IMR-90 (cell line): ENCODE results near the gene PBX3. TPM values are rescaled to one million over a fixed set of nuclear protein-coding genes. Genes with fewer than 3 reads are reported as not detected.

Source experiments
- ATAC-seq: fragments of 200-7000 bp; cut with Tn5 transposase; 2 replicates; pipeline ENCODE4 v1.9.1; 2020; ENCODE audit warnings: low read depth, mild to moderate bottlenecking, moderate library complexity
- BruUV-seq: library from RNA; stranded (reverse); fragments of 400-500 nt; replicated peaks from 2 replicates; lab custom pipeline; 2021; lab: Mats Ljungman, UMichigan
- CTCF ChIA-PET: fragments of 300-600 bp; formaldehyde crosslinking; extraction: SDS; loops from one replicate; lab custom pipeline; 2021; ENCODE audit warnings: antibody characterized with exemption; lab: Yijun Ruan, JAX
- POLR2A ChIA-PET: fragments of 300-600 bp; sonication (Branson Sonifier 250); formaldehyde crosslinking; loops from one replicate; lab custom pipeline; 2022; ENCODE audit warnings: antibody characterized with exemption; ENCODE audit not compliant: unreplicated experiment; lab: Charles Lee
- DNase-seq: peaks from one replicate; pipeline ENCODE4 v3.0.0; 2013
- H2AFZ ChIP-seq: replicated peaks from 2 replicates; pipeline ENCODE3; 2013; ENCODE audit warnings: low read length, mild to moderate bottlenecking; ENCODE audit not compliant: poor library complexity
- H2AK5ac ChIP-seq: 2 replicates; pipeline ENCODE4 v1.6.1; 2013; ENCODE audit warnings: low read depth, low read length, inconsistent platforms
- H2AK9ac ChIP-seq: replicated peaks from 2 replicates; pipeline ENCODE3; 2013; ENCODE audit warnings: mild to moderate bottlenecking, low read depth, low read length, moderate library complexity; ENCODE audit not compliant: poor library complexity
- H2BK120ac ChIP-seq: 2 replicates; pipeline ENCODE4 v1.6.1; 2013; ENCODE audit warnings: low read depth, low read length, inconsistent platforms
- H2BK15ac ChIP-seq: 3 replicates; pipeline ENCODE4 v1.6.1; 2013; ENCODE audit warnings: low read depth, low read length, inconsistent platforms
- H2BK20ac ChIP-seq: 2 replicates; pipeline ENCODE4 v1.6.1; 2013; ENCODE audit warnings: low read depth, mild to moderate bottlenecking, inconsistent platforms, low read length, moderate library complexity
- H2BK5ac ChIP-seq: 2 replicates; pipeline ENCODE4 v1.6.1; 2013; ENCODE audit warnings: mild to moderate bottlenecking, low read depth, low read length, inconsistent platforms; ENCODE audit not compliant: poor library complexity, severe bottlenecking
- H3K14ac ChIP-seq: replicated peaks from 2 replicates; pipeline ENCODE4 v1.6.1; 2013; ENCODE audit warnings: low read depth, low read length, inconsistent platforms
- H3K18ac ChIP-seq: 2 replicates; pipeline ENCODE4 v1.6.1; 2013; ENCODE audit warnings: low read depth, low read length, control low read depth
- H3K23ac ChIP-seq: 2 replicates; pipeline ENCODE4 v1.6.1; 2013; ENCODE audit warnings: low read depth, low read length, inconsistent platforms
- H3K27ac ChIP-seq: 2 replicates; pipeline ENCODE4 v1.5.1; 2013; ENCODE audit warnings: mild to moderate bottlenecking, control low read depth, low read length; ENCODE audit not compliant: insufficient read depth
- H3K27me3 ChIP-seq: 2 replicates; pipeline ENCODE4 v1.6.1; 2013; ENCODE audit warnings: low read length; ENCODE audit not compliant: control insufficient read depth, insufficient read depth
- H3K36me3 ChIP-seq: 2 replicates; pipeline ENCODE4 v1.6.1; 2013; ENCODE audit warnings: low read length, mixed read lengths; ENCODE audit not compliant: control insufficient read depth, insufficient read depth
- H3K4ac ChIP-seq: 2 replicates; pipeline ENCODE4 v1.6.1; 2013; ENCODE audit warnings: low read depth, low read length, inconsistent platforms
- H3K4me1 ChIP-seq: 2 replicates; pipeline ENCODE4 v1.6.1; 2013; ENCODE audit warnings: low read length, mixed read lengths; ENCODE audit not compliant: control insufficient read depth, insufficient read depth
- H3K4me2 ChIP-seq: 2 replicates; pipeline ENCODE4 v1.6.1; 2013; ENCODE audit warnings: low read depth, mild to moderate bottlenecking, control low read depth, low read length, moderate library complexity
- H3K4me3 ChIP-seq: 2 replicates; pipeline ENCODE4 v1.5.1; 2013; ENCODE audit warnings: low read depth, mild to moderate bottlenecking, control low read depth, low read length, moderate library complexity; ENCODE audit not compliant: insufficient read depth
- H3K56ac ChIP-seq: 2 replicates; pipeline ENCODE4 v1.6.1; 2013; ENCODE audit warnings: low read length, inconsistent platforms; ENCODE audit not compliant: insufficient read depth; ENCODE audit errors: extremely low read depth
- H3K79me1 ChIP-seq, 2 experiments: 2 replicates each; pipeline ENCODE4 v1.6.1; 2013; ENCODE audit warnings: low read length in 2 of 2, inconsistent platforms in 1 of 2, low read depth in 1 of 2
- H3K9ac ChIP-seq: 2 replicates; pipeline ENCODE4 v1.6.1; 2013; ENCODE audit warnings: low read depth, low read length, control low read depth
- H3K9me1 ChIP-seq: 2 replicates; pipeline ENCODE4 v1.6.1; 2013; ENCODE audit warnings: low read length, inconsistent platforms; ENCODE audit not compliant: insufficient read depth
- H3K9me3 ChIP-seq: 2 replicates; pipeline ENCODE4 v1.6.1; 2013; ENCODE audit warnings: low read length; ENCODE audit not compliant: control insufficient read depth, insufficient read depth
- H4K20me1 ChIP-seq: 2 replicates; pipeline ENCODE4 v1.6.1; 2013; ENCODE audit warnings: low read length, inconsistent platforms; ENCODE audit not compliant: insufficient read depth
- H4K5ac ChIP-seq: 2 replicates; pipeline ENCODE4 v1.6.1; 2013; ENCODE audit warnings: mild to moderate bottlenecking, low read depth, low read length, control low read depth
- H4K8ac ChIP-seq, 2 experiments: 2 replicates each; pipeline ENCODE4 v1.6.1; 2013; ENCODE audit warnings: low read depth in 2 of 2, low read length in 2 of 2, control low read depth in 1 of 2, inconsistent platforms in 1 of 2
- H4K91ac ChIP-seq: 2 replicates; pipeline ENCODE4 v1.6.1; 2013; ENCODE audit warnings: low read depth, low read length, inconsistent platforms; ENCODE audit not compliant: insufficient read depth
- BHLHE40 ChIP-seq: fragments of 150-350 bp; IDR thresholded peaks from 2 replicates; pipeline ENCODE4 v1.6.1; 2016; ENCODE audit warnings: mild to moderate bottlenecking, low read depth, low read length
- CHD1 ChIP-seq: IDR thresholded peaks from 2 replicates; pipeline ENCODE4 v1.6.1; 2012; ENCODE audit warnings: low read depth, low read length, improper control_type of control experiment
- FOS ChIP-seq: fragments of 150-350 bp; IDR thresholded peaks from 2 replicates; pipeline ENCODE4 v1.6.1; 2016; ENCODE audit warnings: low read depth, low read length
- MAZ ChIP-seq: IDR thresholded peaks from 2 replicates; pipeline ENCODE4 v1.6.1; 2012; ENCODE audit warnings: low read depth, mild to moderate bottlenecking, low read length, improper control_type of control experiment, moderate library complexity, borderline replicate concordance
- POLR2A ChIP-seq: IDR thresholded peaks from 2 replicates; pipeline ENCODE4 v1.6.1; 2012; ENCODE audit warnings: mild to moderate bottlenecking, low read depth, low read length
- RAD21 ChIP-seq: IDR thresholded peaks from 2 replicates; pipeline ENCODE4 v1.6.1; 2012; ENCODE audit warnings: low read length, improper control_type of control experiment
- SMC3 ChIP-seq: fragments of 150-350 bp; IDR thresholded peaks from 2 replicates; pipeline ENCODE4 v1.6.1; 2016; ENCODE audit warnings: low read depth, mild to moderate bottlenecking, antibody characterized with exemption, low read length, moderate library complexity
- WGBS, 2 experiments: methylation state at CpG; one replicate each; pipeline versions ENCODE4 v1.1.5 to v1.1.7; 2013; ENCODE audit warnings: missing lambda C conversion rate in 2 of 2; ENCODE audit not compliant: insufficient read length in 1 of 2; ENCODE audit errors: extremely low coverage in 2 of 2; 5-methylcytosine and 5-hydroxymethylcytosine counted together
- dilution Hi-C: fragments of 300-500 bp; cut with HindIII; formaldehyde crosslinking; loops from one replicate; pipeline ENCODE4 v1.14.3; 2018; ENCODE audit warnings: low sequenced_read_pairs; ENCODE audit not compliant: unreplicated experiment
- in situ Hi-C: fragments of 300-500 bp; cut with MboI; formaldehyde crosslinking; loops from 3 replicates; pipeline ENCODE4 v1.14.3; 2019; ENCODE audit warnings: low sequenced_read_pairs, inconsistent platforms, mixed read lengths
- intact Hi-C: fragments of 100-400 bp; cut with micrococcal nuclease; formaldehyde crosslinking; loops from 2 replicates; pipeline ENCODE4 v1.10.0; 2022
- polyA plus RNA-seq, 3 experiments: library from polyadenylated mRNA; depleted of rRNA; stranded (reverse); fragments of >200 nt; gene quantifications; 2 replicates each; pipeline ENCODE4 v1.2.3, GENCODE V29; 2012; ENCODE audit warnings: low replicate concordance in 1 of 3
- total RNA-seq: library from RNA; depleted of rRNA; stranded (reverse); fragments of >200 nt; gene quantifications from 2 replicates; pipeline ENCODE4 v1.2.3, GENCODE V29; 2012
- TF ChIP-seq, protein P1 (sequence below): fragments of 150-350 bp; IDR thresholded peaks from 2 replicates; pipeline ENCODE4 v1.6.1; 2017; ENCODE audit warnings: mild to moderate bottlenecking, antibody characterized with exemption, low read length, low read depth

PBX3 gene
- total and polyA plus RNA-seq, 2 of the 4 experiments (the other 2 are of a cell fraction) = 12.0 to 15.6 TPM

DNA sequence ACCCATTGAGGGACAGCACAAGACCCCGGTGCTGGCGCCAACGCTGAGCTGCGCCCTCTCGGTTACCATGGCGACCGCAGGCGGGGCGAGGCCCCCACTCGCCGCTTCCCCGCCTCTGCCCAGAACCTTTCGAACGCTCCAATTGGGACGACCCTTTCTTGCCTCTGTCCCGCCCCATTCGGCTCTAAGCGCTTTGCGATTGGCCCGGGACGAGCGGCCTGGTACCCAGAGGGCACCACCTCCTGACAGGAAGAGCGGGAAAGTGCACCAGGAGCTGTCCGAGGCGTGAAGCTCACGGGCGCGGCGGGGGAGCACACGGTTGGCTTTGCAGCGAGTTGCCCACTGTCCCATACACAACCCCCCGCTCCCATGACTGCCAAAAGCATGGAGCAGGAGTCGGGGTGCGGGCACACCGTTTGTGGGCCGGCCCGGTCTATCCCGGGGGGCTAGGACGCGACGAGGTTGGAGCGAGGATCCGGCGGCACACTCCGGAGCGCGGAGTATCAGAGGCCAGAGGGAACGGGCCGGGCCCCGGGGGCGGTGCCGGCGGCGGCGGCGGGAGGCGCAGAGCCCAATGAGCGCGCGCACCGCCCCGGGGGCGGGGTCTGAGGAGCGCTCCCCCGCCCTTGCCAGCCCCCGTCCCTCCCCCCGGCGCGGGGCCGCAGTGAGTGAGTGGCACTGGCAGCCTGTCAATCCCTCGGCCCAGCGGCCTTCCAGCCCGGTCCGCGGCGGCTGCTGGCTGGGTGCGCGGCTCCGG is 978 bp upstream of the PBX3 start:
- peak overlapping the region; percentile 99 for H3K4me3 ChIP-seq
- H3K4me1 ChIP-seq = peaks cover 6% of the 10 kb centered on the region
- ATAC-seq (peak; percentile 87), DNase-seq (peak; percentile 86)
- H3K9ac ChIP-seq = peak overlapping the region; percentile 5; the same call in 1 of the 2 replicates
- peaks cover 7 to 33% of the 10 kb centered on the region in 2 experiments; a peak in 2 of 4 replicates for H3K79me1 ChIP-seq
- no peaks in the 10 kb centered on the region for H3K27me3 ChIP-seq
- H3K4me2 ChIP-seq = peak overlapping the region; percentile 97
- peak overlapping the region in 1 of 2 experiments; percentile 42; a peak in 2 of 4 replicates for H4K8ac ChIP-seq
- no TSS peak for BruUV-seq
- in situ Hi-C loops (no loop called here), intact Hi-C loops (loop anchor here (2.0 to 10.0 kb wide), 5 partner anchors 141 to 749 kb away; no protein-coding TSS in a partner anchor), dilution Hi-C loops (no loop called here)
- H3K36me3 ChIP-seq = no peaks in the 10 kb centered on the region
- H3K56ac ChIP-seq = peak overlapping the region; percentile 55; the same call in 1 of the 2 replicates
- peak overlapping the region; percentile 76 for H2AK5ac ChIP-seq
- H3K9me3 ChIP-seq = no peaks in the 10 kb centered on the region
- peak overlapping the region; percentile 83 for H2AK9ac ChIP-seq
- H2BK20ac ChIP-seq = peak overlapping the region; percentile 77; the same call in 1 of the 2 replicates
- 0 out of 2 replicates have a peak overlapping the region, but pooled peaks have one; percentile 48 for H3K14ac ChIP-seq
- H3K4ac ChIP-seq = peak overlapping the region; percentile 72
- H2BK5ac ChIP-seq = peak overlapping the region; percentile 60
- no peak overlapping the region for H3K18ac ChIP-seq
- H3K27ac ChIP-seq = peak overlapping the region; percentile 59; the same call in 1 of the 2 replicates
- peak overlapping the region; percentile 68; the same call in 1 of the 2 replicates for H3K23ac ChIP-seq
- no peak overlapping the region for H4K5ac ChIP-seq
- no peak for TF ChIP-seq RAD21
- no peak for TF ChIP-seq FOS
- no peak for TF ChIP-seq CHD1
- TF ChIP-seq POLR2A = no peak
- peak; percentile 84; the same call in 1 of the 2 replicates for TF ChIP-seq MAZ
- TF ChIP-seq, protein P1, sequence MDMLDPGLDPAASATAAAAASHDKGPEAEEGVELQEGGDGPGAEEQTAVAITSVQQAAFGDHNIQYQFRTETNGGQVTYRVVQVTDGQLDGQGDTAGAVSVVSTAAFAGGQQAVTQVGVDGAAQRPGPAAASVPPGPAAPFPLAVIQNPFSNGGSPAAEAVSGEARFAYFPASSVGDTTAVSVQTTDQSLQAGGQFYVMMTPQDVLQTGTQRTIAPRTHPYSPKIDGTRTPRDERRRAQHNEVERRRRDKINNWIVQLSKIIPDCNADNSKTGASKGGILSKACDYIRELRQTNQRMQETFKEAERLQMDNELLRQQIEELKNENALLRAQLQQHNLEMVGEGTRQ = 0 out of 2 replicates have a peak, but pooled peaks have one; percentile 4
- TF ChIP-seq BHLHE40 = peak; percentile 74
- TF ChIP-seq SMC3 = no peak
- POLR2A ChIA-PET = no interaction called here
- H2BK15ac ChIP-seq = peak overlapping the region; percentile 98; the same call in 2 of the 3 replicates
- H4K91ac ChIP-seq = peak overlapping the region; percentile 49; the same call in 1 of the 2 replicates
- H3K9me1 ChIP-seq = peaks cover 4% of the 10 kb centered on the region
- peaks cover 11% of the 10 kb centered on the region; the same call in 1 of the 2 replicates for H4K20me1 ChIP-seq
- CTCF ChIA-PET = no interaction called here
- peak overlapping the region; percentile 39; the same call in 1 of the 2 replicates for H2BK120ac ChIP-seq
- WGBS, 2 experiments = 1% methylated on average over 48 of the region's 79 CpGs; no CpG with 5 or more reads in 1 of the 2 experiments
- H2AFZ ChIP-seq = peak overlapping the region; percentile 97
